K562 (cell line): ENCODE measurements around the gene ANKS3. TPM values are rescaled to one million over a fixed set of nuclear protein-coding genes. Genes with fewer than 3 reads are reported as not detected.

ENCODE experiments used
- polyA plus RNA-seq, 8 experiments: library from polyadenylated mRNA; depleted of rRNA in 4 of 8; stranded (reverse) in 5 of 8; unstranded in 3 of 8; fragments of >200 nt; fragmentation: Nextera tagmentation in 2 of 8; fragmentation: Illumina TruSeq in 1 of 8; extraction: Ambion mirVana in 2 of 8; extraction: Trizol in 1 of 8; gene quantifications; 2 replicates each; pipeline versions ENCODE4 v1.2.1 to v1.2.3, GENCODE V29; 2011 to 2014; ENCODE audit warnings: inconsistent platforms in 1 of 8, missing spikeins in 1 of 8
- total RNA-seq, 7 experiments: library from RNA; depleted of rRNA in 6 of 7; stranded (reverse); fragments of >200 nt in 6 of 7; fragmentation: Illumina TruSeq in 2 of 7; extraction: Trizol in 2 of 7; gene quantifications; 2 replicates each; pipeline versions ENCODE4 v1.2.1 to v1.2.3, GENCODE V29; 2011 to 2021; ENCODE audit warnings: low replicate concordance in 1 of 7
- TF ChIP-seq, protein P1 (sequence below), 2 experiments: fragments of 450-650 bp; IDR thresholded peaks; 2 replicates each; pipeline ENCODE4 v1.6.1; 2018; ENCODE audit warnings: mild to moderate bottlenecking in 2 of 2, low read depth in 1 of 2; ENCODE audit not compliant: partially characterized antibody in 2 of 2
- TF ChIP-seq, protein P2 (sequence below): sonication (generic); formaldehyde crosslinking; IDR thresholded peaks from 2 replicates; pipeline ENCODE4 v1.8.1; 2023; ENCODE audit warnings: mild to moderate bottlenecking, missing genetic modification reagents

ANKS3 gene
- total and polyA plus RNA-seq, 9 of the 15 experiments (the other 6 are each of a cell fraction or from before 2014, with no cell fraction given): 0.43 to 25.7 (median 14.8) TPM

DNA sequence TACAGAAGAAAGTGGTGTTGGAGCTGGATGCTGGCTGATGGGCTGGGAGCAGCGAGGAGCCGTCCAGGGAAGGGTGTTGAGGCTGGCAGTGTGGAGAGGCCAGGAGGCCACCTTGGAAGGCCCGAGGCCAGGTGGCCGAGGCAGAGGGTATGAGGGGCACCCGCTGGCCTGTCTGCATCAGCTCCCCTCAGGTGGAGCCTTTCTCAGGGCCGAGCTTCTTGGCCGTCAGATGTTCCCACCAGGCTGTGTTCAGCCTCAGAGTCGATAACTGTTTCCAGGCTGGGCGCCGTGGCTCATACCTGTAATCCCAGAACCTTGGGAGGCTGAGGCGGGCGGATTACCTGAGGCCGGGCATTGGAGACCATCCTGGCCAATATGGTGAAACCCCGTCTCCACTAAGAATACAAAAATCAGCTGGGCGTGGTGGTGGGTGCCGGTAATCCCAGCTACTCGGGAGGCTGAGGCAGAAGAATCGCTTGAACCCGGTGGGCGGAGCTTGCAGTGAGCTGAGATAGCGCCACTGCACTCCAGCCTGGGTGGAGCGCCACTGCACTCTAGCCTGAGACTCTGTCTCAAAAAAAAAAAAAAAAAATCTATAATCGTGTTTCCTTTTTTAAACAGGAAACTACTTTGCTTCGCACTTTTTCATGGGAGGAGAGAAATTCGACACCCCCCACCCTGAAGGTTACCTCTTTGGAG, 84.2 kb downstream of the ANKS3 start (continued):
- TF ChIP-seq, protein P1, sequence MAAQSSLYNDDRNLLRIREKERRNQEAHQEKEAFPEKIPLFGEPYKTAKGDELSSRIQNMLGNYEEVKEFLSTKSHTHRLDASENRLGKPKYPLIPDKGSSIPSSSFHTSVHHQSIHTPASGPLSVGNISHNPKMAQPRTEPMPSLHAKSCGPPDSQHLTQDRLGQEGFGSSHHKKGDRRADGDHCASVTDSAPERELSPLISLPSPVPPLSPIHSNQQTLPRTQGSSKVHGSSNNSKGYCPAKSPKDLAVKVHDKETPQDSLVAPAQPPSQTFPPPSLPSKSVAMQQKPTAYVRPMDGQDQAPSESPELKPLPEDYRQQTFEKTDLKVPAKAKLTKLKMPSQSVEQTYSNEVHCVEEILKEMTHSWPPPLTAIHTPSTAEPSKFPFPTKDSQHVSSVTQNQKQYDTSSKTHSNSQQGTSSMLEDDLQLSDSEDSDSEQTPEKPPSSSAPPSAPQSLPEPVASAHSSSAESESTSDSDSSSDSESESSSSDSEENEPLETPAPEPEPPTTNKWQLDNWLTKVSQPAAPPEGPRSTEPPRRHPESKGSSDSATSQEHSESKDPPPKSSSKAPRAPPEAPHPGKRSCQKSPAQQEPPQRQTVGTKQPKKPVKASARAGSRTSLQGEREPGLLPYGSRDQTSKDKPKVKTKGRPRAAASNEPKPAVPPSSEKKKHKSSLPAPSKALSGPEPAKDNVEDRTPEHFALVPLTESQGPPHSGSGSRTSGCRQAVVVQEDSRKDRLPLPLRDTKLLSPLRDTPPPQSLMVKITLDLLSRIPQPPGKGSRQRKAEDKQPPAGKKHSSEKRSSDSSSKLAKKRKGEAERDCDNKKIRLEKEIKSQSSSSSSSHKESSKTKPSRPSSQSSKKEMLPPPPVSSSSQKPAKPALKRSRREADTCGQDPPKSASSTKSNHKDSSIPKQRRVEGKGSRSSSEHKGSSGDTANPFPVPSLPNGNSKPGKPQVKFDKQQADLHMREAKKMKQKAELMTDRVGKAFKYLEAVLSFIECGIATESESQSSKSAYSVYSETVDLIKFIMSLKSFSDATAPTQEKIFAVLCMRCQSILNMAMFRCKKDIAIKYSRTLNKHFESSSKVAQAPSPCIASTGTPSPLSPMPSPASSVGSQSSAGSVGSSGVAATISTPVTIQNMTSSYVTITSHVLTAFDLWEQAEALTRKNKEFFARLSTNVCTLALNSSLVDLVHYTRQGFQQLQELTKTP (IDR thresholded peaks at IDR 0.05; ENCODE audit: low read depth in 1 of 2, partially characterized antibody in 2 of 2): no peak
- TF ChIP-seq, protein P2, sequence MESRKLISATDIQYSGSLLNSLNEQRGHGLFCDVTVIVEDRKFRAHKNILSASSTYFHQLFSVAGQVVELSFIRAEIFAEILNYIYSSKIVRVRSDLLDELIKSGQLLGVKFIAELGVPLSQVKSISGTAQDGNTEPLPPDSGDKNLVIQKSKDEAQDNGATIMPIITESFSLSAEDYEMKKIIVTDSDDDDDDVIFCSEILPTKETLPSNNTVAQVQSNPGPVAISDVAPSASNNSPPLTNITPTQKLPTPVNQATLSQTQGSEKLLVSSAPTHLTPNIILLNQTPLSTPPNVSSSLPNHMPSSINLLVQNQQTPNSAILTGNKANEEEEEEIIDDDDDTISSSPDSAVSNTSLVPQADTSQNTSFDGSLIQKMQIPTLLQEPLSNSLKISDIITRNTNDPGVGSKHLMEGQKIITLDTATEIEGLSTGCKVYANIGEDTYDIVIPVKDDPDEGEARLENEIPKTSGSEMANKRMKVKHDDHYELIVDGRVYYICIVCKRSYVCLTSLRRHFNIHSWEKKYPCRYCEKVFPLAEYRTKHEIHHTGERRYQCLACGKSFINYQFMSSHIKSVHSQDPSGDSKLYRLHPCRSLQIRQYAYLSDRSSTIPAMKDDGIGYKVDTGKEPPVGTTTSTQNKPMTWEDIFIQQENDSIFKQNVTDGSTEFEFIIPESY (CRISPR knock-in tag): peak; percentile 97
